Endothelial cell of umbilical vein (primary cell): Measurements from ENCODE around the gene MIB2.

Experiments used
- CTCF ChIP-seq, 2 donors: IDR thresholded peaks; 1 replicate in 1 of 2; 2 replicates in 1 of 2; pipeline ENCODE4 v1.5.1; 2011; ENCODE audit warnings: low read length in 2 of 2, mild to moderate bottlenecking in 2 of 2, moderate library complexity in 2 of 2, control low read depth in 1 of 2, inconsistent platforms in 1 of 2, low read depth in 1 of 2; ENCODE audit not compliant: insufficient read depth in 1 of 2; ENCODE audit errors: extremely low read depth in 1 of 2
- EZH2 ChIP-seq: IDR thresholded peaks from 2 replicates; pipeline ENCODE4 v1.6.1; 2012; ENCODE audit warnings: borderline replicate concordance, low read depth, mild to moderate bottlenecking, moderate library complexity, low read length, inconsistent platforms; ENCODE audit not compliant: severe bottlenecking
- FOS ChIP-seq: IDR thresholded peaks from 2 replicates; pipeline ENCODE4 v1.6.1; 2011; ENCODE audit warnings: mild to moderate bottlenecking, low read length, moderate library complexity, borderline replicate concordance; ENCODE audit not compliant: insufficient read depth
- GATA2 ChIP-seq: IDR thresholded peaks from 2 replicates; pipeline ENCODE4 v1.7.0; 2011; ENCODE audit warnings: low read depth, mild to moderate bottlenecking, moderate library complexity, mixed read lengths, low read length; ENCODE audit not compliant: insufficient read length, insufficient read depth
- JUN ChIP-seq: IDR thresholded peaks from 2 replicates; pipeline ENCODE4 v1.6.1; 2011; ENCODE audit warnings: borderline replicate concordance, low read depth; ENCODE audit not compliant: insufficient read length, insufficient read depth
- MYC ChIP-seq: IDR thresholded peaks from one replicate; pipeline ENCODE4 v1.6.1; 2011; ENCODE audit warnings: mild to moderate bottlenecking, low read depth, low read length
- POLR2A ChIP-seq: IDR thresholded peaks from 2 replicates; pipeline ENCODE4 v1.6.1; 2012; ENCODE audit warnings: low read depth, mild to moderate bottlenecking, control low read depth, low read length
- POLR2AphosphoS5 ChIP-seq: IDR thresholded peaks from 2 replicates; pipeline ENCODE4 v1.6.1; 2012; ENCODE audit warnings: low read depth, mild to moderate bottlenecking, control low read depth, low read length, moderate library complexity; ENCODE audit not compliant: insufficient read depth
- TF ChIP-seq, protein P1 (sequence below): IDR thresholded peaks from 2 replicates; pipeline ENCODE4 v1.6.1; 2011; ENCODE audit not compliant: insufficient read depth, insufficient read length

DNA sequence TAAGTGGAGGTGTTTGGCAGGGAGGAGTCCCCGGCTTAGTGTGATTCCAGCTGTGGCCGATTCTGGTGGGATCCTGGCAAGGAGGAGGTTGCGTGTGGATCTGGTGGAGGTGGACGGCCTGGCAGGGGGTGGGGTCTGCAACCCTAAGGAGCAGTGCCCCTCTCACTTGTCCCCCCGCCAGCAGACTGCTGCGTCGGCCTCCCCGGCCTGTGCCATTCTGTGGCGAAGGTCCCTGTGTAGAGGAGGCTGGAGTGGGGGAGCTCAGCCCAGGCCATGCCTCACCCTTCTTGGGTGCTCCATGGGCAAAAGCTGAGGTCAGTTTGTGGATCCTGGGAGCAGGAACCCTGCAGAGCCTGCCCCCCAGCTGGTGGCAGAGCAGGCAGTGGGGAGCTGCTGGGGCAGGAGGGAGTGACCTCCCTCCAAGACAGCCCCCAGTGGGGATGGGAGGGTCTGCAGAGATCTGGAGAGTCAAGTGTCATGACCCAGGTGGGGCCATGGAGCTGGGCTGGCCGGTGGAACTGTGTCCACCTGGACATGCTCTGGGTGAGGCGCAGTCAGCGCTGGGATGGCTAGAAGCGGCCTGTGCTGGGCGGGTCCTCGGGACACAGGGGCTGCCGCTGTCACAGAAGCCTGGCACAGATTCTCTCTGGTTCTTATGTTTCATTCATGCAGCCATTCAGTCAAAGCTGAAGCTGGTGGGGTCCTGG lies 5.3 kb downstream of the MIB2 start:
- TF ChIP-seq CTCF (IDR thresholded peaks at IDR 0.05; ENCODE audit: extremely low read depth in 1 of 2, insufficient read depth in 1 of 2, low read depth in 1 of 2, low read length in 2 of 2) (no peak), POLR2A (no peak), POLR2AphosphoS5 (no peak), MYC (no peak), EZH2 (no peak), JUN (no peak), FOS (no peak), GATA2 (no peak)
- TF ChIP-seq, protein P1, sequence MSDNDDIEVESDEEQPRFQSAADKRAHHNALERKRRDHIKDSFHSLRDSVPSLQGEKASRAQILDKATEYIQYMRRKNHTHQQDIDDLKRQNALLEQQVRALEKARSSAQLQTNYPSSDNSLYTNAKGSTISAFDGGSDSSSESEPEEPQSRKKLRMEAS, result no peak
